Measurements from ENCODE around the gene REV3L. TPM values are rescaled to one million over a fixed set of nuclear protein-coding genes. Genes with fewer than 3 reads are reported as not detected.
A peak's percentile ranks its signal among the peaks of the same experiment; 100 is the strongest.

REV3L gene
- total and polyA plus RNA-seq, 2 of the 13 experiments (the other 11 are each of a cell fraction or from before 2014, with no cell fraction given) = 12.8 to 31.3 TPM

- TF ChIP-seq ZBTB4 (CRISPR knock-in tag; IDR thresholded peaks at IDR 0.05; ENCODE audit: borderline replicate concordance) (peak; percentile 53; the same call in 1 of the 2 replicates), AGO2 (optimal IDR thresholded peaks at IDR 0.05; ENCODE audit: low read depth, low read length) (peak; percentile 66), ATAD3A (CRISPR knock-in tag; IDR thresholded peaks at IDR 0.05) (no peak), ZBTB33 (CRISPR knock-in tag; IDR thresholded peaks at IDR 0.05) (0 out of 2 replicates have a peak, but pooled peaks have one; percentile 38), RFXAP (CRISPR knock-in tag; IDR thresholded peaks at IDR 0.05; ENCODE audit: borderline replicate concordance) (peak; percentile 87), SPEN (CRISPR knock-in tag; IDR thresholded peaks at IDR 0.05; ENCODE audit: low read depth) (no peak; the same call in 1 of the 2 replicates), RNF2 (conservative IDR thresholded peaks at IDR 0.05; ENCODE audit: low read depth) (peak; percentile 66), KDM2A (CRISPR knock-in tag; IDR thresholded peaks at IDR 0.05; ENCODE audit: borderline replicate concordance, low read depth) (peak; percentile 72; the same call in 1 of the 2 replicates), ZNF562 (CRISPR knock-in tag; IDR thresholded peaks at IDR 0.05; ENCODE audit: borderline replicate concordance) (no peak), ZNF543 (CRISPR knock-in tag; IDR thresholded peaks at IDR 0.05) (0 out of 2 replicates have a peak, but pooled peaks have one; percentile 50), ZNF749 (CRISPR knock-in tag; IDR thresholded peaks at IDR 0.05; ENCODE audit: borderline replicate concordance) (peak; percentile 78; the same call in 1 of the 2 replicates), CHCHD3 (CRISPR knock-in tag; IDR thresholded peaks at IDR 0.05) (no peak), ZNF546 (CRISPR knock-in tag; conservative IDR thresholded peaks at IDR 0.05) (peak; percentile 31; the same call in 1 of the 2 replicates), ZNF766 (CRISPR knock-in tag; IDR thresholded peaks at IDR 0.05; ENCODE audit: borderline replicate concordance) (peak; percentile 91; the same call in 1 of the 2 replicates), CREB1 (IDR thresholded peaks at IDR 0.05) (peak; percentile 31; the same call in 1 of the 2 replicates), CREB1 (CRISPR knock-in tag; IDR thresholded peaks at IDR 0.05) (peak; percentile 69), POLR2G (IDR thresholded peaks at IDR 0.05; ENCODE audit: low read depth, low read length) (peak; percentile 97), PREB (CRISPR knock-in tag; IDR thresholded peaks at IDR 0.05) (no peak), ZNF598 (CRISPR knock-in tag; IDR thresholded peaks at IDR 0.05; ENCODE audit: borderline replicate concordance) (no peak), ZNF703 (CRISPR knock-in tag; IDR thresholded peaks at IDR 0.05; ENCODE audit: borderline replicate concordance) (peak; percentile 7; the same call in 1 of the 2 replicates), FOSL1 (CRISPR knock-in tag; IDR thresholded peaks at IDR 0.05; ENCODE audit: borderline replicate concordance) (peak; percentile 9; the same call in 1 of the 2 replicates), ONECUT2 (CRISPR knock-in tag; IDR thresholded peaks at IDR 0.05) (no peak; the same call in 1 of the 2 replicates), HNRNPLL (IDR thresholded peaks at IDR 0.05; ENCODE audit: low read depth, low read length, poor library complexity, severe bottlenecking) (peak; percentile 73)
These were observed 966 bp upstream of the REV3L start (continued) for GRCh38 chr6:111483736-111484632.

Data from HepG2 (cell line).